IPS-NIHi7 (cell line): Measurements from ENCODE around the gene MUC2.
A peak's percentile ranks its signal among the peaks of the same experiment; 100 is the strongest.
"Not testable (repeated sequence)": the region's sequence is repeated elsewhere in the genome, so short reads cannot be mapped to it uniquely, and the experiment has no call there.

ENCODE experiments used
- DNase-seq: peaks from one replicate; pipeline ENCODE4 v3.0.0; 2012; ENCODE audit warnings: mixed read lengths; ENCODE audit errors: extremely low spot score

MUC2 gene

DNA sequence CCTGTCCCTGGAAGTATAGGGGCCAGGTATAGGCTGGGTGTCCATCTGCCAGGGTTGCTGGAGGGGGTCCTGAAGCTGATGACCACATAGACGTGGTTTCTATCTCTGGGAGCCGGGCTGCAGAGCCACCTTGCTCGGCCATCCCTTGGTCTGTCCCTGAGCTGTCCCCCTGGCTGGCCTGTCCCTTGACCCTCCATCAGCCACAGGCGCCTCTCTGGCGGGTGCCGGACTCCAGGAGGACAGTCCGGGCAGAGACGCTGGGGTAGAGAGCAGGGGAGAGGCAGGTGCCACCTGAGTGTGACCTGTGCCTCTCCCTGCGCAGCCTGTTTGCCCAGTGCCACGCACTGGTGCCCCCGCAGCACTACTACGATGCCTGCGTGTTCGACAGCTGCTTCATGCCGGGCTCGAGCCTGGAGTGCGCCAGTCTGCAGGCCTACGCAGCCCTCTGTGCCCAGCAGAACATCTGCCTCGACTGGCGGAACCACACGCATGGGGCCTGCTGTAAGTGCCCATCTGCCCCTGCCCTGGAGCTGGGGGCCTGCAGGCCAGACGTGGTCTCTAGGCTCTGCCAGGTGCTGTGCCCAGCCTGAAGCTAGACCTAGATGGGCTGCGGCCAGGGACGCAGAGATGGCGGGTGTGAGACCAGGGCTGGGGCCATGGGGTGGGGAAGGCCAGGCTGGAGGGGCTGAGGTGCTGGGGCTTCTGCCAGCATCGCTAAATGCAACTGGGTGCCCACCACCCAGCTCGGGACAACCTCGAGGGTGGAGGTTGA is 29.9 kb downstream of the MUC2 start:
- DNase-seq, result no peak

DNA sequence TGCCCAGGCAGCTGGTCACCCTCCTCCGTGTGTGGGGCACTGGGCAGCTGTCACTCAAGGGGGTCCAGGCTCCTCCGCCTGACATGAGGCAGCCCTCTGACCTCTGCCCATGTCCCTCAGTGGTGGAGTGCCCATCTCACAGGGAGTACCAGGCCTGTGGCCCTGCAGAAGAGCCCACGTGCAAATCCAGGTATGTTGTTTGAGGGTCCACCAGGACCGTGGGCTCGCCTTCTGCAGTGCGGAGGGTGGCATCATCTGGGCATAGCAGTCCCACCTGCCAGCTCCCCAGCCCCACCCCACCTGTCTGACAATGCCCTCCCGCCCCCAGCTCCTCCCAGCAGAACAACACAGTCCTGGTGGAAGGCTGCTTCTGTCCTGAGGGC is 30.5 kb downstream of the MUC2 start:
- DNase-seq, result no peak

DNA sequence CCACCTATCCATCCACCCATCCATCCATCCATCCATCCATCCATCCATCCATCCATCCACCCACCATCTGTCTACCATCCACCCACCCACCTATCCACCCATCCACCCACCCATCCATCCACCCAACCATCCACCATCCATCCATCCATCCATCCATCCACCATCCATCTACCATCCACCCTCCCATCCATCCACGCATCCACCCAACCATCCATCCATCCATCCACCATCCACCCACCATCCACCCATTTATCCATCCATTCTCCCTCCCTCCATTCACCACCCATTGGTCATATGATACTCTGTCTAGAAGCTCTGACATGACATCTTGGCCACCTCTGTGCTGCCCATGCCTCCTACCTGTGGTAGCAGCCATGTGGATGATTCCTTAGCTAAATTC is 31.7 kb downstream of the MUC2 start:
- no peak for DNase-seq

DNA sequence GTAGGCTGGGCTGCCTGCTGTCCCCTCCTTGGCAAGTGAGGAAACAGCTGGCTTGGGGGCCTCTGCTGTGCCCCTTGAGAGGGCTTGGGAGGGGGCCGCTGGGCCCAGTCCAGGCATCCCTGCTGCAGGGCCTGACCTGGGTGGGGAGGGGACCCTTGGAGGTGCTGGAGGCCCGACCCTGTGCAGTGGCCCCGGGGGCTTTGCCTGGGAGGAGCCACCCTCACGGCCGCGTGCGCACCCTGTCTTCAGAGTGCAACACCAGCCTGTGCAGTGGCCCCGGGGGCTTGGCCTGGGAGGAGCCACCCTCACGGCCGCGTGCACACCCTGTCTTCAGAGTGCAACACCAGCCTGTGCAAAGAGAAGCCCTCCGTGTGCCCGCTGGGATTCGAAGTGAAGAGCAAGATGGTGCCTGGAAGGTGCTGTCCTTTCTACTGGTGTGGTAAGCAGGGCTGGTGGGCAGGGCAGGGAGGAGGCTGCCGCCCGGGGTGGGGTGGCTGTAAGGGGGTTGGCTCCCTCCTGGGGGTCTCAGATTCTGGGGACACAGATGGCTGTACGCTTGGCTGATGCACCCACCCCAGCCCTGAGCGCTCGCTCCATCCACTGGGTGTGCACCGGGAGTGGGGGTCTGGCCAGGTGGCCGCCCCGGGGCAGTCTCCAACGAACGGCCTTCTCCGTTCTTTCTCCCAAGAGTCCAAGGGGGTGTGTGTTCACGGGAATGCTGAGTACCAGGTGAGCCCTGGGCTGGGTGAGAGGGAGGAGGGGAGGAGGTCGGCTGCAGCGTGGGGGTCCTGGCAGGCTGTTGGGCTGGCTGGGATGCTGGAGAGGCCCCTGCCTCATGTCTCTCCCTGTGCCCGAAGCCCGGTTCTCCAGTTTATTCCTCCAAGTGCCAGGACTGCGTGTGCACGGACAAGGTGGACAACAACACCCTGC is 32.9 kb downstream of the MUC2 start:
- no peak for DNase-seq

DNA sequence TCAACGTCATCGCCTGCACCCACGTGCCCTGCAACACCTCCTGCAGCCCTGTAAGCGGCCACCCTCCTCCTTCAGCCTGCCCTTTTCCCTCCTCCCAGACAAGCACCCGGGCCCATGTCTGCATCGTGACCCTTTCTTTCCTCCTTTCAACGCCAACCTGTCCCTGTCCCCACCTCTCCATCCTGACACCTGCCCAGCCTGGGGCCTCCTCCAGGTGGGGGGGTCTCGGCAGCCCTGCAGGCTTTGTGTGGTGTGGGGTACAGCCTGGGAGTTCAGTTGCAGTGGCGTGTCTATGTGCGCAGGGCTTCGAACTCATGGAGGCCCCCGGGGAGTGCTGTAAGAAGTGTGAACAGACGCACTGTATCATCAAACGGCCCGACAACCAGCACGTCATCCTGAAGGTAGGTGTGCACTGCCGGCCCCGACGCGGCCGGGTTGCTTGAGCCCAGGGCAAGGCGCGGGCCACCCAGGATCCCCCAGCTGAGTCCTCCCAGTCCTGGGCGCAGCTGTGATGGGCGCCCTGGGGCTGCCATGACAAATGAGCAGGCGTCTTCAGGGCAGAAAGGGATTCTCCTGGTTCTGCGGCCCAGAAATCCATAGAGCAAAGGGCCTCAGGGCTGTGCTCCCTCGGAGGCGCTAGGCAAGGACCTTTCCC is 33.7 kb downstream of the MUC2 start:
- DNase-seq, result no peak

DNA sequence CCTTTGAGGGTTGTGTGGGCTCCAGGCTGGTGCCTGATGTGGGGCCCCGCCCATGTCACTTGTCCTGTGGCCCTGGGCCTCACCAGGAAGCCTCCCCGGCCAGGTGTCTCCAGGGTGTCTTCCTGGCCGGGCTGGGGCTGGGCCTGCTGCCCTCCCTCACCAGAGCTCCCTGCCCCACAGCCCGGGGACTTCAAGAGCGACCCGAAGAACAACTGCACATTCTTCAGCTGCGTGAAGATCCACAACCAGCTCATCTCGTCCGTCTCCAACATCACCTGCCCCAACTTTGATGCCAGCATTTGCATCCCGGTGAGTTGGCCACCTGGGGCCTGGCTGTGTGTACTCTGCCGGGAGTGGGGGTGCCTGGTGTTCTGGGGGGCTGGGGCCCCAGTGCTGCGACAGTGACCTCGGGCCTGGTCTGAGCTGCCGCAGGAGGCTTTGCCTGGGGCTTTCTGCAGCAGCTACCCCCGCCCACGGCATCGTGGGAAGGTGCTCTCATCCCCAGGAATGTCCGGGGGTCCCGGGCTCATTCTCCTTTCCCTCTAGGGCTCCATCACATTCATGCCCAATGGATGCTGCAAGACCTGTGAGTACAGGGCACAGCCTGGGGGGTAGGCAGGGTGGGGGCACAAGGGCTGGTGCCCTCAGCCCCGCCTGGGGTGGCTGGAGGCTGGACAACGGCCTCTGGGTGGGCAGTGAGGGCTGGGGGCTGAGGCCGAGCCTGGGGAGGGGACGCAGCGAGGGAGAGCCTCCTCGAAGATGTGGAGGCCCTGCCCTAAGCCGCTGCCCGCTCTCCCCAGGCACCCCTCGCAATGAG is 34.6 kb downstream of the MUC2 start:
- DNase-seq, result no peak

DNA sequence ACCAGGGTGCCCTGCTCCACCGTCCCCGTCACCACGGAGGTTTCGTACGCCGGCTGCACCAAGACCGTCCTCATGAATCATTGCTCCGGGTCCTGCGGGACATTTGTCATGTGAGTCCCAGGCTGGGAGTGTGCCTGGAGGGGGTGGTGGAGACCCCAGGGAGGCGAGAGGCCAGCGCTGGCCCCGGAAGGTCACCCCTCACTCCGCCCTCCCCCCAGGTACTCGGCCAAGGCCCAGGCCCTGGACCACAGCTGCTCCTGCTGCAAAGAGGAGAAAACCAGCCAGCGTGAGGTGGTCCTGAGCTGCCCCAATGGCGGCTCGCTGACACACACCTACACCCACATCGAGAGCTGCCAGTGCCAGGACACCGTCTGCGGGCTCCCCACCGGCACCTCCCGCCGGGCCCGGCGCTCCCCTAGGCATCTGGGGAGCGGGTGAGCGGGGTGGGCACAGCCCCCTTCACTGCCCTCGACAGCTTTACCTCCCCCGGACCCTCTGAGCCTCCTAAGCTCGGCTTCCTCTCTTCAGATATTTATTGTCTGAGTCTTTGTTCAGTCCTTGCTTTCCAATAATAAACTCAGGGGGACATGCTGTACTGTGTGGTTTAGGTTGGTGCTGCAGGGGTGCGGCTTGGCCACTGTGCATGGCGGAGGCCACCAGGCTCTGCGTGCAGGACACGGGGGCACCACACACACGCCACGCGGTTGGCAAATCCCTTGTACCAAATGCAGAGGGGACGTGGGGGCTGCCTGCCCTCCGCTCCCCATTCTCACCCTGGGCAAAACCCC is 35.4 kb downstream of the MUC2 start:
- no peak for DNase-seq

DNA sequence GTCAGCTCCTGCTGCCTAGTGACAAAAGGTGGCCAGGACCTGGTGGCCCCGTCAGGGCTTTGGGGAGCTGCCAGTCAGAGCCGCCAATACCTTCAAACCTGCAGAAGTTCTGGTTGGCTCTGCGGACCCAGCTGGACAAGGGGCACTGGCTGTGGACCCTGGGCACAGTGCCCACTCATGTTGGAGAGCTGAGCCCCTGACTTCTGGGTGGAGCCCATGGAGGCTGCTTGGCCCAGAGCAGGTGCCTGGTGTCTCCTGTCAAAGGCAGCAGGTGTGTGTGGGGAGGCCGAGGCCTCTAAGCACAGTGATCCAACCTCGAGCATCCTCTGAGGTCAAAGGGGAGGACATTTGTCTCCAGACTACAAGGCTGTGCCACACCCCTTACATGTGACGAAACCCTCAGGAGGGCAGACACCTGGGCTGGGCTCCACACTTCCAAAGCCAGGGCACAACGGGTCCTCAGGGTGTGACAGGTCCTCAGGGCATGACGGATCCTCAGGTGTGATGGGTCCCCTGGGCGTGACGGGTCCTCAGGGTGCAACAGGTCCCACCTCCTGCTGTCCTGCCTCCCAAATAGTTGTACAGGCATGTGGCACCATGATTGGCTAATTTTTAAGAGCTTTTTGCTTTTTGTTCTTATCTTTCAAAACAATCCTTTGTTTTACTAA is 37.0 kb downstream of the MUC2 start:
- no peak for DNase-seq

DNA sequence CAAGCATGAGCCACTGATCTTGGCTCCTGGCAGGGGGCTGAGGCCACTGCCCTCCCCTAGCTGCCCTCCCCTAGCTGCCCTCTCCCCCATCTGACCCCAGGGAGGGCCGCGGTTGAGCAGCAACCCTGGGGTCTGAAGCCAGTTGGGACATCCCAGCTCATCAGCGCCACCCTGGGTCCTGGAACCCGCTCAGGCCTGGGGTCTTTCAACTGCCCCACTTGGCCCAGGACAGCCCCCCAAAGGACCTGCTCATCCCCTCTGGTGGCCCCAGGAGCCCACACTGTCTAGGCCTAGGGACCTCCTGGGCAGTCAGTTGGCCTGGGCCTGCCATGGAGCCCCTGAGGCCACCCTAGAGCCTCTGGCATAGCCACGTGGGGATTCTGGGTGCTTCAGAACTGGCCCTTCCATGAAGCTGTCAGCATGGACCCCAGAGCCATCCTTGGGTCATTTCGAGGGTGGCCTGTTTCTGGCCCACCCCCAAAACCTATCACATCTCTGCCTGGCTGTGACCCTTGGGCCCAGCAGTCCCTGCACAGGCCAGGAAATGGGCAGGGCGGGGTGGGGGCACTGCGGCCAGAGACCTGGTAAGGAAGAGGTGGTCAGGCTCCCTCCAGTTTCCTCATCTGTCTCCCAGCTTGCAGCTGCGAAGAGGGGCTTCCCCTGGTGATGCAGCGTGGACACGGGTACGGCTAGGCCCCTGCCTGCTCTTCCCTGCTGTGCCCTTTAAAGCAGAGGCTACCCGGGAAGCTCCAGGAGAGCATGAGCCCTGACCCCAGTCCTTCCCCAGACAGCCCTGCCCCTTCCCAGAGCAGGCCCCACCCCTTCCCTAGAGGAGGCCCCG is 37.9 kb downstream of the MUC2 start:
- peak; percentile 68 for DNase-seq

DNA sequence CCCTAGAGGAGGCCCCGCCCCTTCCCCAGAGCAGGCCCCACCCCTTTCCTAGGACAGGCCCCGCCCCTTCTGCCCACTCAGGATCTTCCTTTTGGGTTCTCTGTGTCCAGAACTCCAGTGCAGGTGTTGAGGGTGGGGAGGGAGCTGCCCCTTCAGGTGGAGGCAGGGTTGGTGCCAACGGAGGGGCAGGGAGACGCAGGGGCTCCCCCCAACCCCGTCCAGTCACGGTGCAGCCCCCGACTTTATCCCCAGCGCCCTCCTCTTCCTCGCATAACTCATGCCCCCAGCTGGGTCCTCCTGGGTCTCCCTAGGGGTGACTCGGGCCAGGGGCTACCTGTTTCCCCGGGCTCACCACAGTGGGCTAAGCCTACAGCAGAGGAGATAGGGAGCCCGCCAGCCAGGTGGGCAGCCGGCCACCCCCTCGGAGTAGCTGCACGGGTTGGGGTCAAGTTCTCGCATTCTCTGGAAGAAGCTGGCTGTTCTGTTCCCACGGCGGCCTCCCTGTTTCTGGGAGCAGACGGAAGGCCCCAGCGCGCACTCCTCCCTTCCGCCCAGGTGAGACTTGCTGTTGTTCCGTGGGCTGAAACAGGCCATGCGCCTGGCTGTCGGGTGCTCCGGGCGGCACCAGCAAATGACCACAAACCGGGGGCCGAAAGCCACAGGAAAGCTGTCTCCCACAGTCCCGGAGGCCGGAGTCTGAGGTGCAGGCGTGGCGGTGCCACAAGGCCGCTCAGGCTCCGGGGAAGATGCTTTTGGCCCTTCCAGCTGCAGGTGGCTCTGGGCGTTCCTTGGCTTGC is 38.9 kb downstream of the MUC2 start:
- no peak for DNase-seq

DNA sequence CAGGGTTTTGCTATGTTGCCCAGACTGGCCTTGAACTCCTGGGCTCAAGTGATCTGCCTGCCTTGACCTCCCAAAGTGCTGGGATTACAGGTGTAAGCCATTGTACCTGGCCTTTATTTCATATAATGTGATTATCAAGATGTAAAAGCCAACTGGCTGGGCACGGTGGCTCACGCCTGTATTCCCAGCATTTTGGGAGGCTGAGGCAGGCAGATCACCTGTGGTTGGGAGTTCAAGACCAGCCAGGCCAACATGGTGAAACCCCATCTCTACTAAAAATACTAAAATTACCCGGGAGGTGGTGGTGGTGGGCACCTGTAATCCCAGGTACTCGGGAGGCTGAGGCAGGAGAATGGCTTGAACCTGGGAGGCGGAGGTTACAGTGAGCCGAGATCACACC is 40.6 kb downstream of the MUC2 start:
- not testable (repeated sequence) for DNase-seq

DNA sequence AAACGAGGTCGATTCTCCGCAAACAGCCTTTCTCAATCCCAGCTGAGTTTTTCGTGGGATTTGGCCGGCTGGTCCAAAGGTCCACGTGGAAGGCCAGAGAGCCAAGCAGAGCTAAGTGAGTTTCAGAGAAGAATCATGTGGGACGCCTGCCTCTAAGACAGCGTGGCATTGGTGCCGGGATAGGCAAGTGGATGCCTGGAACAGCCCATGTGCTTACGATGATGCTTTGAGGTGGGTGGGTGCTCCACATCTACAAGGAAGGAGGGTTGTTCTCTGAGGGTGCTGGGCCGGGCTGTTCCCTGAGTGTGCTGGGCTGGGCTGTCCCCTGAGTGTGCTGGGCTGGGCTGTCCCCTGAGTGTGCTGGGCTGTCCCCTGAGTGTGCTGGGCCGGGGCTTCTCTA is 41.4 kb downstream of the MUC2 start:
- no peak for DNase-seq

DNA sequence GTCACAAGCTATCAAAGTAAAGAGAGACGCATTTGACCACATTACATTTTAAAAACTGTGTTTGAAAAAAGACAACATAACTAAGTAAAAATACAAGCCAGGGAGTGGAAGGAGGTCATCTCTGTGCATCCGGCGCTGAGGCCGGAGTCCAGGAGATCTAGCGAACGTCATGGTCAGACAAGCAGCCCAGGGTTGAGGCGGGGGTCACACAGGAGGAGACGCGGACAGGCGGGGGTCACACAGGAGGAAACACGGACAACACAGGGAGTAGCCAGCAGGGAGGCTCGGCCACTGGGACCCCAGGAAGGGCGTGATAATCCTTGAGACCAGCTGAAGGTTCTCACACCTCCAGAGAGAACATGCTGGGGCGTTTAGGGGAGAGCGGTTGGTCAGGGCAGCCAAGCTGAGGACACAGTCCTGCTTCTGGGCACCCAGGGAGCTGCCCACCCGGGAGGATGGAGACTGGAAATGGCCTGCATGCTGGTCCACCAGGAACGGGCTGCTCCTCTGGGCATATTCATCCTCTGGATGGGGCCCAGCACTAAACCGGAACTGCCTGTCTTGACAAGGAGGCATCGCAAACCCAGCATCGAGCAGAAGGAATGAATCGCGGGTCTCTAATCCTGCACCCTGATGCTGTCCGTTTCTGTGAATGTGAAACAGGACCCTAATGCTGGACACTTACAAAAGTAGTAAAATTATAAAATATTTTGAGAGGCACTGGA is 42.2 kb downstream of the MUC2 start:
- no peak for DNase-seq

DNA sequence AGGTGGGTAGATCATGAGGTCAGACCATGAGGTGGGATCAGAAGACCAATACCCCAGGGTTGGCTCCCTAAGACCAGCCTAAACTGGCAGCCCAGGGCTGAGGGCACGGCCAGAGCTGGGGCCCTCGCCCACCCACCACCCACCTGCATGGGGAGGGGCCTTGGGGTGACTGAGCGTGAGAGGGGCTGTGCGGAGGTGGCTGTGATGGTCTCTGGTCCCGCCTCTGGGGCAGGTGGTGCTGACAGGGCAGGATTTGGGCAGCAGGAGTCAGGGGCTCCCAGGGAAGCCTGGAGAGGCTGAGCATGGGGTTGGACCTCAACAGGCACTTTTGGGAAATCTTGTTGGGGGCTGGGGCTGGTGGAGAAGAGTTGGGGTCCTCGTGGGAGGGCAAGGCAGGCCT is 43.3 kb downstream of the MUC2 start:
- no peak for DNase-seq

DNA sequence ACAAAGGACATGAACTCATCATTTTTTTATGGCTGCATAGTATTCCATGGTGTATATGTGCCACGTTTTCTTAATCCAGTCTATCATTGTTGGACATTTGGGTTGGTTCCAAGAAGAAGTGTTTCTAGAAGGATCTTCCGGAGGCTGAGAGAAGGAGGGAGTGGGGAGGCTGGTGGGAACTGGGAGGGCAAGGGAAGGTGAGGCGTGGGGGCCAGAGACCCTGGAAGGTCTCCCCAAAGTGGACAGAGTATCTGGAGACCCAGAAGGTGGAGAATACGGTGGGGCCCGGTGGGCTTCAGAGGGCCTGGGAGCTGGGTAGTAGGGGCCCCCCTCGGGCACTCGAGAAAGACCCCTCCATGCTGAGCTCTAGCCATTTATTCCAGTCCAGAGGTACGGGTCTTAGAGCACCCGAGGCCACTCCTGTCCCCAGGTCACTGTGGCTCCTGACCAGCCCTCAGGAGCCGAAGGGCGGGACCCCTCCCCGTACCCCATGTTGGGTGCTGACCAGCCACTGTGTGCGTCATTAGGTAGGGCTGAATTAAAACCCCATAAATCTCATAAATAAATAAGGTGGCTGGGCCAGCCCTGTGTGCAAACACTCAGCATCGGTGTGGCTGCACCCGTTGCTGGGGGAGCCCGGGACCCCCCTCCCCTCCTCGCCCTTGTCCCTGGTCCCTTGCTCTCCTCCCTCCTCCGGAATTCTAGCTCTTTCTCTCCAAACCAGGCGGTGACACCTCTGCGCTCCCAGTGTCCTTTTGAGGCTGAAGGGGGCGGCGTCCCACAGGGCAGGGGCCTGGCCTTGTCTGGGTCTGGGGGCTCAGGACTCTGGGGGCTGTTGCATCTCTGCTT is 44.3 kb downstream of the MUC2 start:
- DNase-seq, result no peak

DNA sequence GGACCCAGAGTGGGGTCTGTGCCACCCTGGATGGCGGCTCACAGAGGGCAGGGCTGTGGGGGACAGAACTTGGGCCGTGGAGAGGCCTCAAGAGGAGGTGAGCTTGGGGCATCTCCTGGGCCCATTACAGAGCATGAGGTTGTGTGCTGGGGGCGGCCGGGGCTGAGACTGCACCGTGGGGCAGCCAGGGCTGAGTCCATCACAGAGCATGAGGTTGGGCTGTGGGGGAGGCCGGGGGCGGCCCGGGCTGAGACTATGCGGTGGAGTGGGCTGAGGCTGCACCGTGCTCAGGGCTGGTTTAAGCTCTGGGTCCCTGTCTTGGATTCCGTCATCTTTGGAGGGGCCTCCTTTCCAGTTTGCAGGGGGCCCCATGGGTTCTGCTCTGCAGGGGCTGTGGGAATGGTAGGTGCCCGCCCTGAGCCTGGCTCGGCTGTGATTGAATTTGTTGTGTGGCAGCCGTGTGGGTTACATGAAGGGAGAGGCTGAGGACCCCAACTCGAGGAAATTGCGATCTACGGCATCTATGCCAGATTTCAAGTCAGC is 45.0 kb downstream of the MUC2 start:
- no peak for DNase-seq
